ENCODE data around the gene FAM153A. TPM values are rescaled to one million over a fixed set of nuclear protein-coding genes. Genes with fewer than 3 reads are reported as not detected.
A peak's percentile ranks its signal among the peaks of the same experiment; 100 is the strongest.
"Not testable (repeated sequence)": the region's sequence is repeated elsewhere in the genome, so short reads cannot be mapped to it uniquely, and the experiment has no call there.

Gene FAM153A
- total and polyA plus RNA-seq, 9 of the 15 experiments (the other 6 are each of a cell fraction or from before 2014, with no cell fraction given): 0.01 to 0.21 (median 0.13) TPM; not detected in 6

DNA sequence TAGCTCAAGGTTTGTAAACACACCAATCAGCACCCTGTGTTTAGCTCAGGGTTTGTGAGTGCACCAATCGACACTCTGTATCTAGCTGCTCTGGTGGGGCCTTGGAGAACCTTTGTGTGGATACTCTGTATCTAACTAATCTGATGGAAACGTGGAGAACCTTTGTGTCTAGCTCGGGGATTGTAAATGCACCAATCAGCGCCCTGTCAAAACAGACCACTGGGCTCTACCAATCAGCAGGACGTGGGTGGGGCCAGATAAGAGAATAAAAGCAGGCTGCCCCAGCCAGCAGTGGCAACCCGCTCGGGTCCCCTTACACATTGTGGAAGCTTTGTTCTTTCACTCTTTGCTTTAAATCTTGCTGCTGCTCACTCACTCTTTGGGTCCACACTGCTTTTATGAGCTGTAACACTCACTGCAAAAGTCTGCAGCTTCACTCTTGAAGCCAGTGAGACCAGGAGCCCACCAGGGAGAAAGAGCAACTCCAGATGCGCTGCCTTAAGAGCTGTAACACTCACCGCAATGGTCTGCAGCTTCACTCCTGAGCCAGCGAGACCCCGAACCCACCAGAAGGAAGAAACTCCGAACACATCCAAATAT is 93.6 kb downstream of the FAM153A start:
- H3K36me3 ChIP-seq (ENCODE audit: control insufficient read depth, insufficient read depth, low read length); H3K27ac ChIP-seq (ENCODE audit: extremely low read depth, low read depth, low read length); H3K4me1 ChIP-seq (replicated peaks in 1 of 2; ENCODE audit: control insufficient read depth in 2 of 2, insufficient read depth in 2 of 2, low read length in 2 of 2); H3K9me3 ChIP-seq (replicated peaks; ENCODE audit: control insufficient read depth, insufficient read depth, low read depth, low read length); H3K79me2 ChIP-seq (ENCODE audit: control insufficient read depth, insufficient read depth, low read length); CTCF ChIA-PET (ENCODE audit: low intra/inter-chr PET ratio); FAIRE-seq; H3K9me1 ChIP-seq (ENCODE audit: control insufficient read depth, insufficient read depth, low read length); H3K4me3 ChIP-seq; H3K27me3 ChIP-seq (ENCODE audit: control insufficient read depth in 2 of 2, insufficient read depth in 2 of 2, low read length in 2 of 2); H4K20me1 ChIP-seq (replicated peaks; ENCODE audit: control insufficient read depth, insufficient read depth, low read length); H3K9ac ChIP-seq (ENCODE audit: insufficient read depth in 1 of 2, low read depth in 2 of 2, low read length in 2 of 2); BruUV-seq (replicated peaks); in situ Hi-C loops (cut with MboI); intact Hi-C loops (cut with micrococcal nuclease); ATAC-seq; H2AFZ ChIP-seq (ENCODE audit: low read depth, low read length): not testable (repeated sequence)
- peak in 1 of 4 experiments; percentile 17 for DNase-seq (ENCODE audit: extremely low read depth in 1 of 4, low spot score in 3 of 4)
- peak overlapping the region; percentile 37 for H3K4me2 ChIP-seq (ENCODE audit: insufficient read depth, low read length)
- 27% methylated on average over 9 of the region's 12 CpGs for WGBS (ENCODE audit: insufficient coverage, low coverage, missing lambda C conversion rate)
- POLR2A ChIA-PET: interaction anchor here (0.6 kb wide), 1 partner anchor 1674 kb away, joined by 3 read pairs; no protein-coding TSS in a partner anchor
- TF ChIP-seq, protein P1, sequence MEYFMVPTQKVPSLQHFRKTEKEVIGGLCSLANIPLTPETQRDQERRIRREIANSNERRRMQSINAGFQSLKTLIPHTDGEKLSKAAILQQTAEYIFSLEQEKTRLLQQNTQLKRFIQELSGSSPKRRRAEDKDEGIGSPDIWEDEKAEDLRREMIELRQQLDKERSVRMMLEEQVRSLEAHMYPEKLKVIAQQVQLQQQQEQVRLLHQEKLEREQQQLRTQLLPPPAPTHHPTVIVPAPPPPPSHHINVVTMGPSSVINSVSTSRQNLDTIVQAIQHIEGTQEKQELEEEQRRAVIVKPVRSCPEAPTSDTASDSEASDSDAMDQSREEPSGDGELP (CRISPR knock-in tag; IDR thresholded peaks at IDR 0.05; ENCODE audit: borderline replicate concordance): peak; percentile 18; the same call in 1 of the 2 replicates
- TF ChIP-seq POLR2A (conservative IDR thresholded peaks at IDR 0.05) (peak; percentile 83), SUPT5H (IDR thresholded peaks at IDR 0.05) (peak; percentile 55), NFYB (IDR thresholded peaks at IDR 0.05; ENCODE audit: extremely low read depth, insufficient read length) (peak; percentile 57)

DNA sequence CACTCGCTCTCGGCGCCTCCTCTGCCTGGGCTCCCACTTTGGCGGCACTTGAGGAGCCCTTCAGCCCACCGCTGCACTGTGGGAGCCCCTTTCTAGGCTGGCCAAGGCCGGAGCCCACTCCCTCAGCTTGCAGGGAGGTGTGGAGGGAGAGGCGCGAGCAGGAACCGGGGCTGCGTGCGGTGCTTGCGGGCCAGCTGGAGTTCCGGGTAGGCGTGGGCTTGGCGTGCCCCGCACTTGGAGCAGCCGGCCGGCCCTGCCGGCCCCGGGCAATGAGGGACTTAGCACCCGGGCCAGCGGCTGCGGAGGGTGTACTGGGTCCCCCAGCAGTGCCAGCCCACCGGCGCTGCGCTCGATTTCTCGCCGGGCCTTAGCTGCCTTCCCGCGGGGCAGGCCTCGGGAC is 94.6 kb downstream of the FAM153A start:
- H3K9ac ChIP-seq (ENCODE audit: insufficient read depth in 1 of 2, low read depth in 2 of 2, low read length in 2 of 2); H3K4me1 ChIP-seq (replicated peaks in 1 of 2; ENCODE audit: control insufficient read depth in 2 of 2, insufficient read depth in 2 of 2, low read length in 2 of 2); intact Hi-C loops (cut with micrococcal nuclease); H3K79me2 ChIP-seq (ENCODE audit: control insufficient read depth, insufficient read depth, low read length); H2AFZ ChIP-seq (ENCODE audit: low read depth, low read length); H3K4me3 ChIP-seq; POLR2A ChIA-PET; CTCF ChIA-PET (ENCODE audit: low intra/inter-chr PET ratio); H3K9me3 ChIP-seq (replicated peaks; ENCODE audit: control insufficient read depth, insufficient read depth, low read depth, low read length); H3K36me3 ChIP-seq (ENCODE audit: control insufficient read depth, insufficient read depth, low read length); H3K27ac ChIP-seq (ENCODE audit: extremely low read depth, low read depth, low read length); in situ Hi-C loops (cut with MboI); DNase-seq (ENCODE audit: extremely low read depth in 1 of 4, low spot score in 3 of 4); BruUV-seq (replicated peaks); H3K27me3 ChIP-seq (ENCODE audit: control insufficient read depth in 2 of 2, insufficient read depth in 2 of 2, low read length in 2 of 2); H3K4me2 ChIP-seq (ENCODE audit: insufficient read depth, low read length); H3K9me1 ChIP-seq (ENCODE audit: control insufficient read depth, insufficient read depth, low read length); ATAC-seq; H4K20me1 ChIP-seq (replicated peaks; ENCODE audit: control insufficient read depth, insufficient read depth, low read length); FAIRE-seq: not testable (repeated sequence)
- 60% methylated on average over 1 of the region's 32 CpGs for WGBS (ENCODE audit: insufficient coverage, low coverage, missing lambda C conversion rate)

DNA sequence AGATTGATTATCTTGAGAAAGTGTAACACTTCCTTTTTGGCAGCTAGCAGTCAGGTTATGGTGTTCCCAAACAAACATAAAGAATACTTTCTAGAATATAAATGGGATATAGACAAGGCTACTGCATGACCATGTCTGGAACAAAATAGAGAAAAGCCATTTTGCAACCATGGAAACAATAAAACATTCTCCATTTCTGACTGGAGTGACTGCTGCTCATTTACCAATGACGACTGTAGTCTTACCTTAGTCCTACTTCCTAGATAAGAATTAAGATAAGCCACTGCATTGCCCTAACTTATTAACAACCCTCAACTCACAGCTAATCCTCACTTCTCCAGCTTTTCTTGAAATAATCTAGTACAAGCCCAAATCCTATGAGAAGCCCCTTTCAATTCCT is 100.8 kb downstream of the FAM153A start:
- H3K4me2 ChIP-seq (ENCODE audit: insufficient read depth, low read length); H3K4me1 ChIP-seq (replicated peaks in 1 of 2; ENCODE audit: control insufficient read depth in 2 of 2, insufficient read depth in 2 of 2, low read length in 2 of 2); in situ Hi-C loops (cut with MboI); H3K9me3 ChIP-seq (replicated peaks; ENCODE audit: control insufficient read depth, insufficient read depth, low read depth, low read length); H2AFZ ChIP-seq (ENCODE audit: low read depth, low read length); FAIRE-seq; H3K79me2 ChIP-seq (ENCODE audit: control insufficient read depth, insufficient read depth, low read length); H3K27ac ChIP-seq (ENCODE audit: extremely low read depth, low read depth, low read length); CTCF ChIA-PET (ENCODE audit: low intra/inter-chr PET ratio); DNase-seq (ENCODE audit: extremely low read depth in 1 of 4, low spot score in 3 of 4); H3K36me3 ChIP-seq (ENCODE audit: control insufficient read depth, insufficient read depth, low read length); ATAC-seq; H3K9me1 ChIP-seq (ENCODE audit: control insufficient read depth, insufficient read depth, low read length); H4K20me1 ChIP-seq (replicated peaks; ENCODE audit: control insufficient read depth, insufficient read depth, low read length); intact Hi-C loops (cut with micrococcal nuclease); H3K4me3 ChIP-seq; BruUV-seq (replicated peaks); H3K27me3 ChIP-seq (ENCODE audit: control insufficient read depth in 2 of 2, insufficient read depth in 2 of 2, low read length in 2 of 2); POLR2A ChIA-PET; H3K9ac ChIP-seq (ENCODE audit: insufficient read depth in 1 of 2, low read depth in 2 of 2, low read length in 2 of 2): not testable (repeated sequence)
- 0% methylated on average over 1 of the region's 1 CpG for WGBS (ENCODE audit: insufficient coverage, low coverage, missing lambda C conversion rate)

All from K562 (cell line).